DND-41 (cell line): ENCODE results near the gene SCPEP1.

Source experiments
- ATAC-seq: fragments of 200-7000 bp; cut with Tn5 transposase; 3 replicates; pipeline ENCODE4 v1.9.1; 2021; ENCODE audit warnings: low read depth; ENCODE audit not compliant: insufficient read depth
- DNase-seq: peaks from one replicate; pipeline ENCODE4 v3.0.0-alpha.2; 2020
- H2AFZ ChIP-seq: 2 replicates; pipeline ENCODE4 v1.6.0; 2012; ENCODE audit warnings: low read depth, low read length
- H3K27ac ChIP-seq: 2 replicates; pipeline ENCODE4 v1.5.1; 2012; ENCODE audit warnings: low read length, inconsistent platforms
- H3K27me3 ChIP-seq: fragments of 200-600 bp; sonication (generic); 2 replicates; pipeline ENCODE4 v1.6.0; 2012; ENCODE audit warnings: low read length, mild to moderate bottlenecking, inconsistent platforms; ENCODE audit not compliant: insufficient read depth, poor library complexity
- H3K36me3 ChIP-seq: 2 replicates; pipeline ENCODE4 v1.5.1; 2012; ENCODE audit warnings: low read length, inconsistent platforms; ENCODE audit not compliant: insufficient read depth
- H3K4me1 ChIP-seq: 2 replicates; pipeline ENCODE4 v1.5.1; 2012; ENCODE audit warnings: mild to moderate bottlenecking, low read length; ENCODE audit not compliant: insufficient read depth
- H3K4me2 ChIP-seq: 2 replicates; pipeline ENCODE4 v1.6.0; 2012; ENCODE audit warnings: mild to moderate bottlenecking, moderate library complexity, low read length, inconsistent platforms; ENCODE audit not compliant: insufficient read depth
- H3K4me3 ChIP-seq, 2 experiments: fragments of 200-600 bp in 1 of 2; shearing (Covaris generic) in 1 of 2; 2 replicates each; pipeline ENCODE4 v1.5.1; 2012 to 2016; ENCODE audit warnings: inconsistent platforms in 2 of 2, low read length in 2 of 2, mild to moderate bottlenecking in 2 of 2, low read depth in 1 of 2, moderate library complexity in 1 of 2
- H3K79me2 ChIP-seq: 2 replicates; pipeline ENCODE4 v1.6.0; 2012; ENCODE audit warnings: low read length, inconsistent platforms; ENCODE audit not compliant: insufficient read depth
- H3K9ac ChIP-seq: 2 replicates; pipeline ENCODE4 v1.6.0; 2012; ENCODE audit warnings: low read depth, mild to moderate bottlenecking, inconsistent platforms, low read length, moderate library complexity
- H3K9me3 ChIP-seq: 2 replicates; pipeline ENCODE4 v1.5.1; 2012; ENCODE audit warnings: low read length, moderate library complexity, mild to moderate bottlenecking, inconsistent platforms; ENCODE audit not compliant: insufficient read depth, severe bottlenecking
- H4K20me1 ChIP-seq: 2 replicates; pipeline ENCODE4 v1.6.0; 2012; ENCODE audit warnings: low read length; ENCODE audit not compliant: insufficient read depth
- CTCF ChIP-seq: IDR thresholded peaks from 2 replicates; pipeline ENCODE4 v1.5.1; 2012; ENCODE audit warnings: borderline replicate concordance, low read length, moderate library complexity, mild to moderate bottlenecking; ENCODE audit not compliant: poor library complexity, severe bottlenecking; ENCODE audit errors: extremely low read depth
- EZH2 ChIP-seq: IDR thresholded peaks from 3 replicates; pipeline ENCODE4 v1.6.1; 2012; ENCODE audit warnings: borderline replicate concordance, low read depth, mild to moderate bottlenecking, moderate library complexity, low read length, inconsistent platforms; ENCODE audit not compliant: severe bottlenecking

Gene SCPEP1

GRCh38 chr17:57034807-57035754 is 57.1 kb downstream of the SCPEP1 start:
- H3K36me3 ChIP-seq = no peaks in the 10 kb centered on the region
- no peak overlapping the region for H3K4me3 ChIP-seq
- TF ChIP-seq EZH2 (no peak), CTCF (no peak)
- H3K27ac ChIP-seq = no peak overlapping the region
- no peak overlapping the region for H2AFZ ChIP-seq
- no peak overlapping the region for H3K4me2 ChIP-seq
- no peaks in the 10 kb centered on the region for H4K20me1 ChIP-seq
- no peak for ATAC-seq
- DNase-seq = no peak
- peaks cover 10% of the 10 kb centered on the region for H3K27me3 ChIP-seq
- H3K4me1 ChIP-seq = no peaks in the 10 kb centered on the region
- no peaks in the 10 kb centered on the region for H3K79me2 ChIP-seq
- H3K9ac ChIP-seq = no peak overlapping the region
- H3K9me3 ChIP-seq = no peaks in the 10 kb centered on the region

GRCh38 chr17:57035971-57036481 is 58.1 kb downstream of the SCPEP1 start:
- H3K27me3 ChIP-seq = peaks cover 13% of the 10 kb centered on the region
- no peak overlapping the region for H3K27ac ChIP-seq
- no peaks in the 10 kb centered on the region for H3K36me3 ChIP-seq
- no peak overlapping the region for H2AFZ ChIP-seq
- H3K4me3 ChIP-seq = no peak overlapping the region
- no peak overlapping the region for H3K4me2 ChIP-seq
- no peak for ATAC-seq
- H3K79me2 ChIP-seq = no peaks in the 10 kb centered on the region
- H3K9ac ChIP-seq = no peak overlapping the region
- TF ChIP-seq EZH2 (no peak), CTCF (no peak)
- no peaks in the 10 kb centered on the region for H3K9me3 ChIP-seq
- no peaks in the 10 kb centered on the region for H3K4me1 ChIP-seq
- H4K20me1 ChIP-seq = no peaks in the 10 kb centered on the region
- DNase-seq = no peak

DNA sequence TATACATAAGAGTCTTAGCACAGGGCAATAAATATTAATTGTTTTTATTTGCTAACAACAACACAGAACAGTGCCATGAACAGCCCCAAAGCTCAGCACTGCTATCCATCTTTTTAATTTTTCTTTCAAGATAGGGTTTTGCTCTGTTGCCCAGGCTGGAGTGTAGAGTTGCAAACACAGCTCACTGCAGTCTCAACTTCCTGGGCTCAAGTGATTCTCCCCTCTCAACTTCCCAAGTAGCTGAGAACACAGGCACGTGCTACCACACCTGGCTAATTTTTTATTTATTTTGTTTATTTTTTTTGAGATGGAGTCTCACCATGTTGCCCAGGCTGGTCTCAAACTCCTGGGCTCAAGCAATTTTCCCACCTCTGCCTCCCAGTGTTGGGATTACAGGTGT is 59.5 kb downstream of the SCPEP1 start:
- H3K9ac ChIP-seq = no peak overlapping the region
- H4K20me1 ChIP-seq = no peaks in the 10 kb centered on the region
- no peak overlapping the region for H3K4me2 ChIP-seq
- H3K36me3 ChIP-seq = no peaks in the 10 kb centered on the region
- no peak for ATAC-seq
- no peak for DNase-seq
- no peak for TF ChIP-seq EZH2
- TF ChIP-seq CTCF = no peak
- H3K27me3 ChIP-seq = peaks cover 13% of the 10 kb centered on the region
- no peaks in the 10 kb centered on the region for H3K4me1 ChIP-seq
- H3K79me2 ChIP-seq = no peaks in the 10 kb centered on the region
- no peaks in the 10 kb centered on the region for H3K9me3 ChIP-seq
- H3K27ac ChIP-seq = no peak overlapping the region
- no peak overlapping the region for H2AFZ ChIP-seq
- H3K4me3 ChIP-seq = no peak overlapping the region
